C1 segment of cervical spinal cord (tissue), 14 donors: Measurements from ENCODE around the gene DYNC1H1.

Experiments
- DNase-seq, 14 donors: peaks; one replicate each; lab custom pipeline; 2025; lab: John Stamatoyannopoulos, UW

DYNC1H1 gene

DNA sequence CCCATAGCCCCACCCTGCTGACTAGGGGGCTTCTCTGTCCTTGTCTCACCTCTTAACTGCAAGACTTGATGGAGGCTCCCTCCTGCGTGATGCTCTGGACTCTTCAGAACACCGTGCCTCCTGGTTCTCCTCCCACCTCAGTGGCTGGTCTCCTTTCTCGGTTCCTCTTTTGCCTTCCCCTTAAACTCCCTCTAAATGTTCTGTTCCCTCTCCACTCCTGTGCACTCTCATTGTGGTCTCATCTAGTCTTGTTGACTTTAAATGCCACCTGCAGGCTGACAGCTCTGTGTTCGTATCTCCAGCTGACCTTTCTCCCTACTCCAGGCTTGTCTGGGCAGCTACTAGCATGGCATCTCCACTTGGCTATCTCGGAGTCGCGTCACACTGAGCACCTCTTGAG lies 28.3 kb downstream of the DYNC1H1 start:
- no peak for DNase-seq

- DNase-seq, result no peak
Observed at GRCh38 chr14:101997429-101998336, 33.3 kb downstream of the DYNC1H1 start.

GRCh38 chr14:102000902-102001301 lies 36.5 kb downstream of the DYNC1H1 start:
- DNase-seq, result no peak

DNA sequence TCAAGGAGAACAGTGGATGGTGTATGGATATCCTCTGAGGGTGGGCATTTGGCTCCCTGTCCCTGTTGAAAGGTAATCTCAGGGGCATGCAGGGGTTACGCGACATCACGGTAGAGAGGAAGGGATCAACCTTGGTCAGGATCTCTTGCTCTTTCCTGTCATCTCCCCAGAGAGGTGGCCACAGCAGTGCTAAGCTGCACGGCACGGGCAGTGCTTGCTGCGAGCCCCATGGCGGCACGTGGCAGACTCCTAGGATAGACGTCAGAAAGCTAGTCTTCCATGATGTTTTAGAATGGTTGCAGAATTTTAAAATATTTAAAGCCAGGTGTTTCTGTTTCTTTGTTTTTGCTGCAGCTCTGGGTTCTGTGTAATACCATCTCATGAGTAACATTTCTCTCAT lies 41.0 kb downstream of the DYNC1H1 start:
- DNase-seq, result no peak

DNA sequence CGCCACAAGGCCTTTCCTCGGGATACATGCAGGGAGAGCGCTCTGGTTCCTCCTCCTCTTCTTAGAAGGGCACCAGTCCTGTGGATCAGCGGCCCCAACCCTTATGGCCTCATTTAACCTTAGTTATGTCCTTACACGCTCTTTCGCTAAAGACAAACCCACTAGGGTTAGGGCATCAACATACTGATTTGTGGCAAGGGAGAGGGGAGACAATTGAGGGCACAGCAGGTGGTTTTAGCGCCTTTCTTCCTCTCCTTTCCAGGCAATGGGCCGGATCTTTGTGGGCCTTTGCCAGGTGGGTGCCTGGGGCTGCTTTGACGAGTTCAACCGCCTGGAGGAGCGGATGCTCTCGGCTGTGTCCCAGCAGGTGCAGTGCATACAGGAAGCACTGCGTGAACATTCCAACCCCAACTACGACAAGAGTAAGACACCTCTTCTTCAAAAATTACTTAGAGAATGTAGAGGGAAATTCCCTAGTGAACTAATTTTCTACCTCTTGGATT lies 43.6 kb downstream of the DYNC1H1 start:
- no peak for DNase-seq

DNA sequence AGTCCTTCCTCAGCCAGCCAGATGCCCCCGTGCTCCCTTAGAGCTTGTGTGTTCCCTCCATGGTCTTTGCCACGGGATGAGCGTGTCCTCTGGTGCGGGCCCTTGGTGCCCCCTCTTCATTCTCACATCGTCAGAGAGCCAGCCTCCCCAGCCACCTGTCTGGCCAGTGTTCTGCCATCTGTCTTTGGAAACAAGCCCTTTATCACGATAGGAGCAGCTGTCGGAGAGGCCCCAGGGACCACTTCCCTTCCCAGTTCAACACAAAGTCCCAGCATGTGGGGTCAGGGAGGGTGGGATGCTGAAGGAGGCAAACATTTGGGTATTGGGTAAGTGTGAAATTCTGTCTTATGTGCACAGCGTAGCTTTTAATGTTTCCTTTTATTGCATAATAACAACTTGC lies 44.5 kb downstream of the DYNC1H1 start:
- DNase-seq, result peak in 1 of 14 donors; percentile 10

DNA sequence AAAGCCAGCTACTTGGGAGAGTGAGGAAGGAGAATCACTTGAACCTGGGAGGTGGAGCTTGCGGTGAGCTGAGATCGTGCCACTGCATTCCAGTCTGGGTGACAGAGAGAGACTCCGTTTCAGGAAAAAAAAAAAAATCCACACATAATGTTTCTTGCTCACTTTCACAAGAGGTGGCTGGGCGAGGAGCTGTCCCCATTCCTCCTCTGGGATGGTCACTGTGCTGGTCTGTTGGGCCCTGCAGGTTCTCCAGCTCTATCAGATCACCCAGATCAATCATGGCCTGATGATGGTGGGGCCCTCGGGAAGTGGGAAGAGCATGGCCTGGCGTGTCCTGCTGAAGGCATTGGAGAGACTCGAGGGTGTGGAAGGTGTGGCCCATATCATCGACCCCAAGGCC lies 47.3 kb downstream of the DYNC1H1 start:
- no peak for DNase-seq

DNA sequence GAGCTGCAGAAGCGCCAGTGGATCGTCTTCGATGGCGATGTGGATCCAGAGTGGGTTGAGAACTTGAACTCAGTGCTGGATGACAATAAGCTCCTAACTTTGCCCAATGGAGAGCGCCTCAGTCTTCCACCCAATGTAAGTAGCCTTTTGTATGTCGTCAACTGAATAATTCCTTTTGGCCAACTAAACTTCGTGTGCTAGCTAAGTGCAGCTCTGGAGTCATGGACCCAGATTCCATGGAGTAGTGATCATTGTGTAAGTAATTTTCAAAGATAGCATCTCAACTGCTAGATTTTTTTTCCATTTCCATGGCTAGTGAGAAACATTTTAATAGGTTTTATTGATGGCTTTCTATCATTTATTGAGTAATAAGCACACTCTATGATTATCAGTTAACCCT lies 48.0 kb downstream of the DYNC1H1 start:
- DNase-seq, result no peak

GRCh38 chr14:102013669-102014200 lies 49.4 kb downstream of the DYNC1H1 start:
- no peak for DNase-seq

DNA sequence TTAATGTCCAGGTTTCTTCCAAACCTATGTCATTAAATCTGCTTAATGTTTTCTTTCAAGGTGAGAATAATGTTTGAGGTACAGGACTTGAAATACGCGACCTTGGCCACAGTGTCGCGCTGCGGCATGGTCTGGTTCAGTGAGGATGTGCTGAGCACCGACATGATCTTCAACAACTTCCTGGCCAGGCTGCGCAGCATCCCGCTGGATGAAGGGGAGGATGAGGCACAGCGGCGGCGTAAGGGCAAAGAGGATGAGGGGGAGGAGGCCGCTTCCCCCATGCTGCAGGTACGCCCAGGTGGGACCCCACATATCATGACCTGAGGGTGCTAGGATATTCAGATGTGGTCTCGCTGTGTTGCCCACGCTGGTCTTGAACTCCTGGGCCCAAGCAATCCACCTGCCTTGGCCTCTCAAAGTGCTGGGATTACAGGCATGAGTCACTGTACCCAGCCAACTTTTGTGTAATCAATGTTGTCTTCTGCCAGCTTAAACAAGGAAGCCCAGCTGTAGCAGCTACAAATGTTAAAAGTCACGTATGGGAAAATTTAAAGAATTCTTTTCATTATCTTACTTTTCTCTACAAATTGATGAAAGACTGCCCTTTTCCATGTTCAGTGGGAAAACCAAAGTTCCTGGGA lies 50.8 kb downstream of the DYNC1H1 start:
- no peak for DNase-seq

- DNase-seq, result no peak
Observed at GRCh38 chr14:102015771-102016170, 51.4 kb downstream of the DYNC1H1 start.

DNA sequence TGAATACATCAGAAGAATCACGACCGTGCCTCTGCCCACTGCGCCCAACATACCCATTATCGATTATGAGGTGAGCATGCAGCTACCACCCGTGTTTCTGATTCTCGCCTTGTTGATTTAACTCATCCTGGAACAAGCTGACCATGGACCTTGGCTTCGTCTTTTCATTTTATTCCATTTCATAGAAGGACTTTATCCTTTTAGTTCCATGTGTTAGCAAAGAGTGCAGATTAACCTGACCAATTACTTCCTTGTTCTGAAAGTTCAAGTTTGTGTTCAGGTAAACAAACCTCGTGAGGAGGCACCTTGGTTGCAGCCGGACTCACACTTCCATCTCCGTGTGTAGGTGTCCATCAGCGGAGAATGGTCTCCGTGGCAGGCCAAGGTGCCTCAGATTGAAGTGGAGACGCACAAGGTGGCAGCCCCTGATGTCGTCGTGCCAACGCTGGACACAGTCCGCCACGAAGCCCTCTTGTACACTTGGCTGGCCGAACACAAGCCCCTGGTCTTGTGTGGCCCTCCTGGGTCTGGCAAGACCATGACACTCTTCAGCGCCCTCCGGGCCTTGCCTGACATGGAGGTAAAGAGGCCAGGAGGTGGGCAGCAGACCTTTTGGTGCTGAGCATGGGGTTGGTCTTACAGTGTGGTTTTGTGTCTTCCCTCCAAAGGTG lies 52.2 kb downstream of the DYNC1H1 start:
- no peak for DNase-seq

- no peak for DNase-seq
Observed at GRCh38 chr14:102018251-102018650, 53.9 kb downstream of the DYNC1H1 start.

- peak in 1 of 14 donors; percentile 31 for DNase-seq
Observed at GRCh38 chr14:102019006-102019540, 54.7 kb downstream of the DYNC1H1 start.

DNA sequence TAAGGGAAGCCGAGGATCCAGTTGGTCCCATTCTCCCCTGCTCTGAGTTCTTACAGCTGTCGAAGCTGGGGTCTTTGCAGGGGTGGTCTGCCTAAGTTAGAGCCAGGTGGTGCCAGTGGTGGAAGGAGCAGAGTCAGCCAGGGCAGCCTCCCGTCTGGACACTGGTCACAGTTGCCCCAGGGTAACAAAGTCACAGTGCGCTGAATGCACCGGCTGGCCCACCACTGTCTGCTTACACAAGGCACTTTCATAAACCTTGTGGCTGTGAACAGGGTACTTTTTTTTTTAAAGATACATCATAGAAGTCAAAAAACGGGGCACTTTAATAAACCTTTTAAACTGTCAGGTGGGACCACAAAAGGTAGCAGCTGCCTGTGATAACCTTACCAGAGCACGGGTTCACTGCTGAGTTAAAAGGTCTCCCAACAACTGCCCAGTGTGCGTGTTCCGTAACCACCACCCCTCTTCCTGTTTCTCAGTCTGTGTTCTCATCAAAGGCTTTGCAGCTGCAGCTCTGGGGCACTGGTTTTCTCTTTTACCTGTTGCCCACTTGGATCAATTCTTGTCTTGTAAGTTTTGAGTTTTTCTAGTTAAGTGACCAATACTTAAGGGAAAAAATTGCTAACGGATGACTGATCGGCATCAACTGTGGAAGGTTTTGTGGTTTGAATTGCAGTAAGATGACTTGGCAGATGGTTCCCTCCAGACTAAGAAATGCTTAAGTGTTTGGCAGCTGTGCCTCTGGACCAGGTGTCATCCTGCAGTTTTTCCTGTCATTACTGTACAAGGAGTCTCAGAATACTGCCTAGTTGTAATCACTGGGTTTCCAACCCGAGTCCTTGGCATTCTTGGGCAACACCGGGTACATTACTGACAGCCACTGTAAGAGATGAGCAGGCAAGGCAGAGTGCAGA lies 55.9 kb downstream of the DYNC1H1 start:
- no peak for DNase-seq

- DNase-seq, result no peak
Observed at GRCh38 chr14:102026934-102027333, 62.6 kb downstream of the DYNC1H1 start.

DNA sequence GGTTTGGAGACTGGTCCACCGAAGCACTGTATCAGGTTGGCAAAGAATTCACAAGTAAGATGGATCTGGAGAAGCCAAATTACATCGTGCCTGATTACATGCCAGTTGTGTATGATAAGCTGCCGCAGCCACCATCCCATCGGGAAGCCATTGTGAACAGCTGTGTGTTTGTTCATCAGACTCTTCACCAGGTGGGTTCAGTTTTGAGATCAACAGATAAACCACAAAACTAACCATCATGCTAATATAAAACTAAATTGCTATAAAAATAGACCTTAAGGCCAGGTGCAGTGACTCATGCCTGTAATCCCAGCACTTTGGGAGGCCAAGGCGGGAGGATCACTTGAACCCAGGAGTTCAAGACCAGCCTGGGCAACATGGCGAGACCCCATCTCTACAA lies 63.6 kb downstream of the DYNC1H1 start:
- DNase-seq, result no peak

GRCh38 chr14:102028733-102029132 lies 64.4 kb downstream of the DYNC1H1 start:
- DNase-seq, result no peak

- no peak for DNase-seq
Observed at GRCh38 chr14:102029956-102030355, 65.6 kb downstream of the DYNC1H1 start.

- DNase-seq, result no peak
Observed at GRCh38 chr14:102033241-102033640, 68.9 kb downstream of the DYNC1H1 start.

DNA sequence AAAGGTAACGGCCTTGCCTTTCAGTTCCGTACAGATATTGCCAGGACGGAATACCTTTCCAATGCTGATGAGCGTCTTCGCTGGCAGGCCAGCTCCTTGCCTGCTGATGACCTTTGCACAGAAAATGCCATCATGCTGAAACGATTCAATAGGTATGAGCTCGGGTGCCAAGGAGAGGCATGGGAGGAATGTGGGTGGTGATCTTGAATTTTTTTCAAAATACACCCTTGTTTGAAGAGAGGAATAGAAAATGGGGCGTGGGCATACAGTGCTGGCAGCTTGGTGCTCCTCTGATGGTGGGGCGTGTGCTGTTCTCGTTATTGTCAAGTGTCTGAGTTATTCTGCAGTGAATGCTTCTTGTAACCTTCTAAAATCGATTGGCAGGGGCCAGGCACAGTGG lies 69.9 kb downstream of the DYNC1H1 start:
- no peak for DNase-seq
